Measurements from ENCODE around the gene HPSE2. TPM values are rescaled to one million over a fixed set of nuclear protein-coding genes. Genes with fewer than 3 reads are reported as not detected.

The HPSE2 gene
- total RNA-seq, 1 experiment from 2014 or later: not detected

GRCh38 chr10:98577168-98577567, 658.5 kb downstream of the HPSE2 start:
- no peak overlapping the region for H3K4me3 ChIP-seq (ENCODE audit: low read depth in 2 of 2, low read length in 2 of 2)
- H3K27me3 ChIP-seq (ENCODE audit: control insufficient read depth, insufficient read depth, low read length): peaks cover 15% of the 10 kb centered on the region
- BruUV-seq (replicated peaks): no TSS peak
- no peak for DNase-seq (ENCODE audit: low read depth, low spot score)
- CTCF ChIA-PET: no interaction called here
- intact Hi-C loops (cut with micrococcal nuclease; ENCODE audit: unreplicated experiment): no loop called here
- H3K4me1 ChIP-seq (ENCODE audit: control insufficient read depth, insufficient read depth, low read length): no peaks in the 10 kb centered on the region
- POLR2A ChIA-PET: interaction anchor here (0.7 kb wide), 1 partner anchor 390 kb away, joined by 3 read pairs; no protein-coding TSS in a partner anchor
- in situ Hi-C loops (cut with HindIII; ENCODE audit: low pct_unique_long_range_greater_than_20kb, low sequenced_read_pairs): no loop called here
- no peak for ATAC-seq
- no peak for TF ChIP-seq TCF7L2 (IDR thresholded peaks at IDR 0.05; ENCODE audit: low read depth, low read length)
- TF ChIP-seq CTCF (IDR thresholded peaks at IDR 0.05): no peak
- TF ChIP-seq POLR2AphosphoS5 (IDR thresholded peaks at IDR 0.05; ENCODE audit: low read depth, low read length): no peak
- no peak for TF ChIP-seq SIN3A (IDR thresholded peaks at IDR 0.05; ENCODE audit: borderline replicate concordance, insufficient read depth, low read depth, low read length)
- no peak for TF ChIP-seq REST (IDR thresholded peaks at IDR 0.05; ENCODE audit: insufficient read depth in 1 of 2, low read depth in 2 of 2, low read length in 1 of 2)
- no peak overlapping the region for H3K27ac ChIP-seq (ENCODE audit: low read length)
- no peaks in the 10 kb centered on the region for H3K9me3 ChIP-seq (ENCODE audit: control insufficient read depth, insufficient read depth, low read depth, low read length)
- H3K36me3 ChIP-seq (ENCODE audit: control insufficient read depth, insufficient read depth, low read length): no peaks in the 10 kb centered on the region

GRCh38 chr10:98576096-98576495, 659.6 kb downstream of the HPSE2 start:
- ATAC-seq (no peak), DNase-seq (ENCODE audit: low read depth, low spot score) (no peak)
- Histone ChIP-seq H3K36me3 (ENCODE audit: control insufficient read depth, insufficient read depth, low read length) (no peaks in the 10 kb centered on the region), H3K4me1 (ENCODE audit: control insufficient read depth, insufficient read depth, low read length) (no peaks in the 10 kb centered on the region), H3K9me3 (ENCODE audit: control insufficient read depth, insufficient read depth, low read depth, low read length) (no peaks in the 10 kb centered on the region), H3K27ac (ENCODE audit: low read length) (no peak overlapping the region), H3K27me3 (ENCODE audit: control insufficient read depth, insufficient read depth, low read length) (peaks cover 15% of the 10 kb centered on the region), H3K4me3 (ENCODE audit: low read depth in 2 of 2, low read length in 2 of 2) (no peak overlapping the region)
- BruUV-seq (replicated peaks): no TSS peak
- intact Hi-C loops (cut with micrococcal nuclease; ENCODE audit: unreplicated experiment): no loop called here
- ChIA-PET CTCF (no interaction called here), POLR2A (interaction anchor here (0.7 kb wide), 1 partner anchor 391 kb away, joined by 3 read pairs; no protein-coding TSS in a partner anchor)
- in situ Hi-C loops (cut with HindIII; ENCODE audit: low pct_unique_long_range_greater_than_20kb, low sequenced_read_pairs): no loop called here
- TF ChIP-seq REST (IDR thresholded peaks at IDR 0.05; ENCODE audit: insufficient read depth in 1 of 2, low read depth in 2 of 2, low read length in 1 of 2): no peak
- no peak for TF ChIP-seq POLR2AphosphoS5 (IDR thresholded peaks at IDR 0.05; ENCODE audit: low read depth, low read length)
- TF ChIP-seq CTCF (IDR thresholded peaks at IDR 0.05): no peak
- TF ChIP-seq TCF7L2 (IDR thresholded peaks at IDR 0.05; ENCODE audit: low read depth, low read length): no peak
- TF ChIP-seq SIN3A (IDR thresholded peaks at IDR 0.05; ENCODE audit: borderline replicate concordance, insufficient read depth, low read depth, low read length): no peak
